GM18519 (cell line): ENCODE measurements around the gene HK3.

Experiments
- ATAC-seq: cut with Tn5 transposase; IDR thresholded peaks from one replicate; pipeline ENCODE4 v1.9.1; 2021; ENCODE audit warnings: mild to moderate bottlenecking, moderate library complexity; ENCODE audit not compliant: unreplicated experiment, low FRiP score

Gene HK3

DNA sequence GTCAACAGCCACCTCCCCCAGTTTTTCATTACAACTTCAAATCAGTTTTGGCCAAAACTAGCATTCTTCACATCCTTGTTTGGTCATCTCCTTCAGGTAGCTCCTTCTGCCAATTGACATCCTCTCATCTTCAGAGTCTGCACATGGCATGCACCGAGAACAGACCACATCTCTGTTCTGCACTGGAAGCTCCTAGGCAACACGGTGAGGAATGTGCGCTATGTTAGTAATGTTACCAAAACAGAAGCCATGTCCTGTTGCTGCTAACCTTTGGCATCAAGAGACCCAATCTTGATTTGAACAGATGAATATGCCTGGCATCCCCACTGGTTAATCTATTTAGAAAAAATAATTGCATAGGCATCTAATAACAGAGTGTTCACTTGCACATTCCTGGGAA is 5.1 kb upstream of the HK3 start:
- ATAC-seq, result no peak

GRCh38 chr5:176902911-176903664 is 3.9 kb upstream of the HK3 start:
- ATAC-seq, result no peak

DNA sequence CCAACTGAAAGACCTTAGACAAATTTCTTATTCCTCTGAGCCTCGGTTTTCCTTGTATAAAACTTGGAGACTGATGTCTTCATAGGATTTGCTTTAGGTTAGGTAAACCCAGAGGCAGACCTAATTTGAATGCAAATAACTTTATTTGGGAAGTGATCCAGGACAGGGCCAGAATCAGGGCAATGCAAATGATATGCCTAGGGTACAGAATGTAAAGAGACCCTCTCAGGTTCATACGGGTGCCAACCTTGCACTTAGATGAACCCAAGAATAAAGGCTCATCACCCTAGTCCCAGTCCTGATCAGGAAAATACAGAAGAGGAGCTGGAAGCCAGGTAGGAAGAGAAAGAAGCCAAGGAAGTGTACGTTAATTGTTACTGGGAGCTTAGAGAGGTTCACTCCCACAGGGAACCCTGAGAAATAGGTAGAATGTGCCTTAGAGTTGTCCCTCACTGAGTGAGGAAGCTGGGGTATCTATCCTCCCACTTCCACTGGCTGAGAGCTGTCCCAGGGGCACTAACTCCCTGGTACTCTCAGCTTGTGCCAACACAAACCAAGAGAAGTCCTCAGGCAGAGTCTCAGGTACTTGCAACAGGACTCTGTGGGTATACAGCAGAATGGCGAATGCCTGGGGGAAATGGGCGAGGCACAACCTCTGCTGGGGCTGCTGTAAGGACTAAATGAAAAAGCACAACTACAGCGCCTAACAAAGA is 3.1 kb upstream of the HK3 start:
- no peak for ATAC-seq

DNA sequence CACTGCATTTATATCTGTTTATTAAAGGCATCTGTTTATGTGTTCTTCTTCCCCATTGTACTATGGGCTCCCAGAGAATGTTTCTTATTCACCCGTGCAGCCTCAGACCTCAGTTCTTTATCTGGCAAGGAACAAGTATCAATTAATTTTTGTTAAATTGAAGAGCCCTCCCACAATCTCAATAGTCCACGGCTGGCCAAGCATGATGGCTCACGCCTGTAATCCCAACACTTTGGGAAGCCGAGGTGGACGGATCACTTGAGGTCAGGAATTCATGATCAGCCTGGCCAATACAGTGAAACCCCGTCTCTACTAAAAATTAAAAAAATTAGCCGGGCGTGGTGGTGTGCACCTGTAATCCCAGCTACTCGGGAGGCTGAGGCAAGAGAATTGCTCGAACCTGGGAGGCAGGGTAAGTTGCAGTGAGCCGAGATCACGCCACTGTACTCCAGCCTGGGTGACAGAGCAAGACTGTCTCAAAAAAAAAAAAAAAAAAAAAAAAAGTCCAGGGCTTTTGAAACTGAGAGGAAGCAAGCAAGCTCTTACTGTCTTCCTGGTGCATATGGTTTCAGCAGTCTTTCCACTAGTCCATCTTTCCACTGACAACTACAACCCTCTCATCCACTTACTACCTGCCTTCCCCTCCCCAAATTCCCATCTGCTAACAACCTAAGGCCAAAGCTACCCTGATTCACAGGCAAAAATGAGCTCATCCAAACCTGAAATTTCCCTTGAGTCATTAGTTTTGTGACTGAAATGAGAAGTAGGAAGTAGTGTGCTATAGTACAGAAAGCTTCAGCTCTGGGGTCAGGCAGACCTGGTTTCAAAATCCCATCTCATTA is 2.3 kb upstream of the HK3 start:
- ATAC-seq, result no peak

GRCh38 chr5:176900780-176901204 is 1.6 kb upstream of the HK3 start:
- no peak for ATAC-seq

DNA sequence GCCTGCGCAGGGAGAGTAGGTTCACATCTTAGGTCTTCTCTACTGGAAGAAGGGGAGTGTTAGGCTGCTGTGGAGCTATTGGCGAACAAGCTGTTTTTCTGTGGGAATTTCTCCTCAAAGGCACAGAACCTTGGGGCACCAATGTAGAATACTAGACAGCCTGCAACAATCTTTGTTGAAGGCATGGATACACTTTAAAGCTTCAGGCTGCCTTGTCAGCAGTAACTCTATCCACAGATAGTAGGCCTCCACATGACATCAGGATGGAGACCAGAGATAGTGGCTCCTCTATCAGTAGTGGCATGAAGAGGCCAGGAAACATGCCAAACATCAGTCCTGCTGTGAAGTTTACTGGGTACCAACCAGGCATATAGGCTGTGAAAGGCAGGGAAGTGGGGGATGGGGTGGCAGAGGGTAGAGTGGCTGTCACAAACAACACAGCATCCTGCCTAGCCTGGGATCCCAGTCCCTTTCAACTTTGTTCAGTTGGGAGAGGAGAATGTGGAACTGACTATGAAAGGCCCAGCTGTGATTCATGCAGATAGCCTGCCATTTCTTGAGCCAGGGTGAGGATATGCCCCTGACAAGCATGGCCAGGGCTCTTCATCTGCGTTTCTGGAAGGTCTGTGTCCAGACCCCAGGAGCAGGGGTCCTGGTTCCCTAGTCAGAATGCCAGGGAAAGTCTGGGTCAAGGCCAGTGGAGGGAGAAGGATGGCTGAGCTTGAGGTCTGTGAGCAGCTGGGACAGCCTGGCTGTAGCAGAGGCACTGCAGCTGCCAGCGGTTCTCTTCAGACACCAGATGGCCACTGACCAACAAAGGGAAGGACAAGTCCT is 1.0 kb upstream of the HK3 start:
- ATAC-seq, result no peak

GRCh38 chr5:176897263-176897662 is 1.9 kb downstream of the HK3 start:
- ATAC-seq, result no peak

DNA sequence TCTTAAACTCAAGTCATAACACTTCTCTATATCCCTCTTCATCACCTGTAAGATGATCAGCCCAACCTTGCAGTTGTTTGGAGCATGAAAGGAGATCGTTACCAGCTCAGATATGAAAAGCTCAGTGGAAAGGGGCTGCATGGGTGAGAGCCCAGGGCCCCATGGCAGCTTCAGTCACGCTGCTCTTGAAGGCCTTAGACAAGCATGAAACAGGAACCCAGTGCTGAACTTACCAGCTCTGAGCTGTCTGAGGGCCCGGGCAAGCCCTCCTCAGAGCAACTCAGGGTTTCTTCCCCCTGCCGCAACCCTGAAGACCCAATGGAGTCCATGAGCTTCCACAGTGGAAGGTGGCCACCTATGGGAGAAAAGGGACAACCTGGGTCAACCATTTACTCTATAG is 3.3 kb downstream of the HK3 start:
- ATAC-seq, result no peak

DNA sequence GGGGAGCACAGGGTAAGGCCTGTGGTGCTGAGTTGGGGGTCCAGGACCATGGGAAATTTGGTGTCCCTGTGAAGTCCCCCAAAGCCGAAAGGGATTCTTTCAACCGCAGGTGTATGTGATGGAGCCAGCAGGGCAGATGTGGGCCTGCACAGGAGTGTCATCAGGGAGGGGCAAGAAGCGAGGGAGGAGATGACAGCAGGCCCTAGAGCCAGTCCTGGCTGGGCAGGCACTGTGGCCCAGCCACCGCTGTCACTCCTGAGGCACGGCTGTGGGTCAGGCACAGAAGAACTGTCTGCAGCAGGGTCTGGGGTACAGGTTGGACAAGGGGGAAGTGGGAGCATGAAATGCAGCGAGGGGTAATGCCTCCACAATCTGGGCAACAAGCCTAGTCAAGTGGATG is 4.8 kb downstream of the HK3 start:
- ATAC-seq, result no peak

DNA sequence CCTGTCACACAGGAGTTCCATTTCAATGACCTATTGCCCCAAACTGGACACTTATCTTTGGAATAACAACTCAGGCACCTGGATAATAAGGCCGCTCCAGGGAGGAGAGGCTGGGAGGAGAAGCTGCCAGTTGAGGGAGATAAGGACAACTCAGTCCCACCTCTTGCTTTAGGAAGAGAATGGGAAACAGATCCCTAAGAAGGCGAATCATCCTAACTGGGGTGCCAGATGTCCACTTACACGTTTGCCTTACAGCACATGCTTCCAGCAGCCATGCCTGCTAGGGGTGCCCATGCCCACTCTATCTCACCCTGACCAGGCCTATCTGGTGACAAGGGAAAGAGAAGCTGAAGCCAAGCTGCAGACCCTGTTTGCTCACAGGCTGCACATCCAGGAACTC is 6.5 kb downstream of the HK3 start:
- ATAC-seq, result no peak

DNA sequence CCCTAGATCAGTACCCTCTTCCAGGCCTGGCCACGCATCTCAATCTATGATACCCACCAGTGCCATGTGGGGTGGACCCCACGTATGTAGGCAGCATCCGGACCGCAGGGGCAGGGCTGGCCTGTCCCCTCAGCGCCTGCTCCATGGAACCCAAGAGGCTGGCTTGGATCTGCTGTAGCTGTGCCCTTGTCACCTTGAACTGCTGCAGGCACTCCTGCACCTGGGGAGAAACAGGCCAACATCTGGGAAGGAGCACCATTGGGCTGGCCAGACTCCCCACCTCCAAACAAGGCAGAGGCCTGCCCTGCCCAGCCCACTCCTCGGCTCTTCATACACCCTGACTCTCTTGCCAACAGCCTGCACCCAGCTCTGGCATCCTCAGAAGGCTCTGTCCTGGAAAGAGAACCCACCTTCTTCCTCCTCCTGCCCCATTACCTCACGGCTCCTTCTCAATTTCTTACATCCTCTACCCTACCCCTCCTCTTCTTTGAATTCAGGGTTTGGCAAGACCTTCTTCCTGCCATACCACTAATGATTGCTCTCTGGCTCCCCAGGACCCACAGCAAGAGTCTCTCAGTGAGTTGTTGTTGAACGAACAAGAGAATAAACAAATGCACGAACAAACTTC is 7.7 kb downstream of the HK3 start:
- ATAC-seq, result no peak

GRCh38 chr5:176890455-176891330 is 8.5 kb downstream of the HK3 start:
- no peak for ATAC-seq

DNA sequence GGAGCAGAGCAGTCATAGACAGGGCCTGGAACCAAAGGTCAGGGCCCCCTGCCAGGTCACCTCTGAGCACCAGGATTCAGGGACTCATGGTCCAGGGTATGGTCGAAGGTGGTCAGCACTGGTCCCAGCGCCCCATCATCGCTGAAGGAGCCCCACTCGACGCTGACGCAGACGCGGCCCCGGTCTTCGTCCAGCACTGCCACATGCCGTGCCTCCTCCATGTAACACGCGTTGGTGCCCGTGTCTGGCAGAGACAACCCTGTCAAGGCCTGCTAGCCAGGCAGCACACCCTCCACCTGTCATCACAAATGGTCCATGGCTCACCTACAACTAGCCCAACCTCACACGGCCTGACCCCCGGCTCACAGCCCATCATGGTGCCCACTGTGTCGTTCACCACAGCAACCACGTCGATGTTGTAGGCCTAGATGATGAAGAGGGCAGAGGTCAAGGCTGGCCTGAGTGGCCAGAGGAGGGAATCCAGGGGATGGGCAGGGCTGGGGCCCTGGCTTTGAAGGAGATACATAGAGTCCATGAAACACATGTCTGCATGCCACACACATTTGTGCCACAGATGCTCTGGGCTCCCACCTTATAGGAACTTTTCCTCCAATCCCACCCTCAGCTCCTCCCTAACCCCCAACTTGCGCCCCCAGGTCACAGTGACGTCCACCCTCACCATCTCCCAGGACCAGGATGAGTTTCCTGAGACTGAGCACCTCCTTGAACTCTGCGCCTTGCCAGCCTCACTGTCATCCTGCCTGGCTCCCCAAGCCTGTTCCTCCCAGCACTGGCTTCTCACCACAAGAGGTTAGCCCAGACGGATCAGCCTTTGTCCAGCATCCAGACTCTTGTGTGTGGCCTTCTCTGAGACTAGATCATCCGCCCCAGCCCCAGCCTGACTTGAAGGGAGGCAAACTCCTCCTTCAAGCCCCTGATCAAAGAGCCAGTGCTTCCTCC is 9.5 kb downstream of the HK3 start:
- ATAC-seq, result no peak

GRCh38 chr5:176888865-176889165 is 10.3 kb downstream of the HK3 start:
- ATAC-seq, result no peak

- no peak for ATAC-seq
These were observed 10.9 kb downstream of the HK3 start for GRCh38 chr5:176888016-176888864.

- no peak for ATAC-seq
These were observed 11.8 kb downstream of the HK3 start for GRCh38 chr5:176887252-176887849.
